Stimulated activated CD4-positive, alpha-beta T cell treated with anti-CD3 and anti-CD28 coated beads, TNF-alpha, amount 100 ng/mL, for 48 hours (primary cell): Measurements from ENCODE around the gene CATSPER1.
"Not testable (repeated sequence)": the region's sequence is repeated elsewhere in the genome, so short reads cannot be mapped to it uniquely, and the experiment has no call there.

Experiments used
- DNase-seq, 3 donors: peaks; one replicate each; pipeline ENCODE4 v3.0.0-alpha.2; 2020; ENCODE audit warnings: low read depth in 3 of 3

The CATSPER1 gene

GRCh38 chr11:66020618-66021357 lies 5.5 kb downstream of the CATSPER1 start:
- DNase-seq = no peak

- no peak for DNase-seq
Measured at GRCh38 chr11:66020212-66020611, 6.1 kb downstream of the CATSPER1 start.

GRCh38 chr11:66017321-66017720 lies 9.0 kb downstream of the CATSPER1 start:
- no peak for DNase-seq

- no peak for DNase-seq
Measured at GRCh38 chr11:66016793-66017177, 9.5 kb downstream of the CATSPER1 start.

GRCh38 chr11:66015936-66016792 lies 10.1 kb downstream of the CATSPER1 start:
- no peak for DNase-seq

GRCh38 chr11:66015454-66015881 lies 10.8 kb downstream of the CATSPER1 start:
- no peak for DNase-seq

GRCh38 chr11:66014804-66015453 lies 11.3 kb downstream of the CATSPER1 start:
- no peak for DNase-seq

GRCh38 chr11:66013762-66014100 lies 12.5 kb downstream of the CATSPER1 start:
- DNase-seq = no peak

- no peak for DNase-seq
Measured at GRCh38 chr11:66012946-66013761, 13.1 kb downstream of the CATSPER1 start.

- no peak for DNase-seq
Measured at GRCh38 chr11:66012371-66012945, 13.8 kb downstream of the CATSPER1 start.

- no peak for DNase-seq
Measured at GRCh38 chr11:66011785-66012303, 14.4 kb downstream of the CATSPER1 start, which contains the start of gene CST6. CST6 (plus strand) TSS chr11:66012008; CDS start chr11:66012045, 37 bp downstream.

- DNase-seq = no peak
Measured at GRCh38 chr11:66011239-66011784, 15.0 kb downstream of the CATSPER1 start.

GRCh38 chr11:66010036-66010435 lies 16.2 kb downstream of the CATSPER1 start:
- not testable (repeated sequence) for DNase-seq

- no peak for DNase-seq
Measured at GRCh38 chr11:66008468-66009101, 17.7 kb downstream of the CATSPER1 start.

- no peak for DNase-seq
Measured at GRCh38 chr11:66008095-66008467, 18.2 kb downstream of the CATSPER1 start.

GRCh38 chr11:66007201-66007634 lies 19.1 kb downstream of the CATSPER1 start:
- DNase-seq = no peak

GRCh38 chr11:66006891-66007176 lies 19.4 kb downstream of the CATSPER1 start:
- DNase-seq = no peak

GRCh38 chr11:66006134-66006890 lies 20.0 kb downstream of the CATSPER1 start:
- DNase-seq = no peak

- no peak for DNase-seq
Measured at GRCh38 chr11:66004186-66004585, 22.1 kb downstream of the CATSPER1 start.

GRCh38 chr11:66003291-66003690 lies 23.0 kb downstream of the CATSPER1 start:
- DNase-seq = no peak
